ENCODE measurements around the gene IKZF1.

IKZF1 gene

GRCh38 chr7:50357426-50357825 is 52.9 kb downstream of the IKZF1 start:
- FAIRE-seq, result no peak

GRCh38 chr7:50358041-50358705 is 53.7 kb downstream of the IKZF1 start:
- FAIRE-seq, result no peak

- FAIRE-seq, result no peak
Measured at GRCh38 chr7:50358779-50359178, 54.3 kb downstream of the IKZF1 start.

GRCh38 chr7:50359258-50359994 is 54.9 kb downstream of the IKZF1 start:
- no peak for FAIRE-seq

- no peak for FAIRE-seq
Measured at GRCh38 chr7:50359995-50360925, 55.7 kb downstream of the IKZF1 start.

GRCh38 chr7:50362142-50362541 is 57.6 kb downstream of the IKZF1 start:
- no peak for FAIRE-seq

GRCh38 chr7:50362712-50363282 is 58.3 kb downstream of the IKZF1 start:
- no peak for FAIRE-seq

- no peak for FAIRE-seq
Measured at GRCh38 chr7:50363327-50364060, 59.0 kb downstream of the IKZF1 start.

- FAIRE-seq, result no peak
Measured at GRCh38 chr7:50364645-50365044, 60.1 kb downstream of the IKZF1 start.

GRCh38 chr7:50366311-50366710 is 61.8 kb downstream of the IKZF1 start:
- FAIRE-seq, result no peak

- no peak for FAIRE-seq
Measured at GRCh38 chr7:50367100-50367499, 62.6 kb downstream of the IKZF1 start.

GRCh38 chr7:50367570-50367969 is 63.1 kb downstream of the IKZF1 start:
- no peak for FAIRE-seq

GRCh38 chr7:50368366-50368765 is 63.9 kb downstream of the IKZF1 start:
- FAIRE-seq, result no peak

GRCh38 chr7:50369143-50370026 is 64.9 kb downstream of the IKZF1 start:
- no peak for FAIRE-seq

GRCh38 chr7:50370884-50371283 is 66.4 kb downstream of the IKZF1 start:
- no peak for FAIRE-seq

- FAIRE-seq, result no peak
Measured at GRCh38 chr7:50371551-50372021, 67.1 kb downstream of the IKZF1 start.

GRCh38 chr7:50372923-50373322 is 68.4 kb downstream of the IKZF1 start:
- FAIRE-seq, result no peak

- no peak for FAIRE-seq
Measured at GRCh38 chr7:50376056-50376820, 71.7 kb downstream of the IKZF1 start.

GRCh38 chr7:50377356-50377755 is 72.8 kb downstream of the IKZF1 start:
- no peak for FAIRE-seq

- no peak for FAIRE-seq
Measured at GRCh38 chr7:50379082-50379481, 74.6 kb downstream of the IKZF1 start.
